Activated CD8-positive, alpha-beta T cell treated with anti-CD3 and anti-CD28 coated beads, Interleukin-2, amount 10 ng/mL, durations not matched to agents 7 days and 5 days (primary cell): ENCODE results near the gene RTF1. TPM values are rescaled to one million over a fixed set of nuclear protein-coding genes. Genes with fewer than 3 reads are reported as not detected.
"Not testable (repeated sequence)": the region's sequence is repeated elsewhere in the genome, so short reads cannot be mapped to it uniquely, and the experiment has no call there.

Source experiments
- ATAC-seq: fragments of 150-1000 bp; cut with Tn5 transposase; one replicate; pipeline ENCODE4 v1.10.0; 2021; ENCODE audit warnings: moderate library complexity
- CTCF ChIA-PET: fragments of 350-600 bp; sonication (Branson Sonifier 250); formaldehyde crosslinking; loops from one replicate; lab custom pipeline; 2021; ENCODE audit warnings: antibody characterized with exemption; lab: Charles Lee
- POLR2A ChIA-PET: fragments of 350-600 bp; sonication (Branson Sonifier 250); formaldehyde crosslinking; loops from one replicate; lab custom pipeline; 2021; ENCODE audit warnings: antibody characterized with exemption; lab: Charles Lee
- DNase-seq: peaks from one replicate; pipeline ENCODE4 v3.0.0-alpha.2; 2020
- H3K27ac Mint-ChIP-seq: one replicate; pipeline ENCODE4 v1.8.0; 2021; ENCODE audit warnings: mild to moderate bottlenecking, mixed read lengths
- H3K27me3 Mint-ChIP-seq: one replicate; pipeline ENCODE4 v1.8.0; 2021; ENCODE audit warnings: low read depth, mixed read lengths
- H3K36me3 Mint-ChIP-seq: one replicate; pipeline ENCODE4 v1.8.0; 2021; ENCODE audit warnings: low read depth, mixed read lengths
- H3K4me1 Mint-ChIP-seq: one replicate; pipeline ENCODE4 v1.8.0; 2021; ENCODE audit warnings: low read depth, mixed read lengths
- H3K4me3 Mint-ChIP-seq: one replicate; pipeline ENCODE4 v1.8.0; 2021; ENCODE audit warnings: mild to moderate bottlenecking, mixed read lengths
- H3K9me3 Mint-ChIP-seq: one replicate; pipeline ENCODE4 v1.8.0; 2022; ENCODE audit warnings: mixed read lengths; ENCODE audit not compliant: insufficient read depth
- total RNA-seq, 2 experiments: library from RNA; stranded (reverse); gene quantifications; one replicate each; pipeline ENCODE4 v1.2.3, GENCODE V29; 2021

RTF1 gene
- 10 to 100 TPM; 31.0 to 40.7 TPM for total RNA-seq

DNA sequence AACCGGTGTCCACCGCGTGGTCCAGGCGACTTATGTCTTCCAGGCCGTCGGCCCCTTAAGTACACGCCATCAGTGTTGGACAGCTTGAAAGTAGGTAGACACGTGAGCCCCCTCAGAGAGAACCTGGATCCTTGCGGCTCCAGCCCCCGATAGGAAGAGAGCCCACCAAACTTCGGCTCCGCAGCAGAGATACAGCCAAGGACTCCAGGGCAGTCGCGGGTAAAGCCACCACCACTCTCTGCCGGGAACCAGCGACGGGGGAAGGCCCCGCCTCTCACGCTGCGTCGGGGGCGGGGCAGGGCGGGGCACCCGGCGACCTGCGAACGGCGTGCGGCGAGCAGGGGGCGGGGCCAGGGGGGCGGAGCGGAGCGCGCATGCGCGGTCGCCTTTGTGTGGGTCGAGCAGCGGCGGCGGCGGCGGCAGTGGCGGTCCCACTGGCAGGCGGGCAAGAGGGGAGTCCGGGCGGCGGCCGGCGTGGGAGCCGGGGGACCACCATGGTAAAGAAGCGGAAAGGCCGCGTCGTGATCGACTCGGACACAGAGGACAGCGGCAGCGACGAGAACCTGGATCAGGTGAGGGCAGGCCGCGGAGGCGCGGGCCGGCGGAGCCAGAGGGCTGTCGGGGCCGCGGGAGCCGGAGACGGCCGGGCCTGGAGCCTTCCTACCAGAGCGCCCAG is at the start of gene RTF1:
Gene RTF1, plus strand, starts transcription at position 354 of the 676 bp plus-strand sequence. Its CDS starts 21 bp downstream, at position 375.
- ChIA-PET CTCF (no interaction called here), POLR2A (interaction anchor here (0.5 to 1.5 kb wide), 8 partner anchors 9 to 84 kb away, joined by 3 to 6 read pairs (median 3); partner anchors contain the start of genes NUSAP1 and OIP5)
- DNase-seq (peak; percentile 96), ATAC-seq (peak; percentile 96)
- H3K4me3 Mint-ChIP-seq, result peak within 1 kb of the TSS; percentile 94
- no peaks in the 10 kb centered on the region for H3K27me3 Mint-ChIP-seq
- no peaks in the 10 kb centered on the region for H3K9me3 Mint-ChIP-seq
- H3K27ac Mint-ChIP-seq, result peak within 1 kb of the TSS; percentile 93
- H3K4me1 Mint-ChIP-seq, result peaks cover 33% of the 10 kb centered on the region
- H3K36me3 Mint-ChIP-seq, result peaks cover 14% of the 10 kb centered on the region

DNA sequence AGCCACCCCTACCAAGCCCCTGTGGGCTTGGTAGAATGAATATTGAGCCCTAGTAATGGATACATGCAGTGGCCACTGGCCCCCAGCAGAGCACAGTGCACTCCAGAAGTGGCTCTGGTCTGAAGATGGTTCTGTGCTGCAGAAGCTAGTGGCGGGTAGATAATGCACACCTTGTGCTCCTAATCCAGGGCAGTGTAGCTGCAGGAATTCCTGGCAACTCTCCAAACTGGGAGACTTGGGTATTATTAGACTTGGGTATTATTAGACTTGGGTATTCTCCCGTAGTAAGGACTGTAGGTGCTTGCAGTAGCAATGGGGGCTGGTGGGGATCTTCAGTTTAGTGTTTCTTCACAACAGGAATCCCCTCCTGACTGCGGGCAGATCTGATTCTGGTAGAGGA is 49.5 kb upstream of the RTF1 start:
- H3K4me1 Mint-ChIP-seq, result no peaks in the 10 kb centered on the region
- ChIA-PET CTCF (no interaction called here), POLR2A (interaction anchor here (0.6 kb wide), 1 partner anchor 447 kb away, joined by 3 read pairs; no protein-coding TSS in a partner anchor)
- H3K27ac Mint-ChIP-seq, result no peak overlapping the region
- H3K36me3 Mint-ChIP-seq, result peaks cover 69% of the 10 kb centered on the region
- no peaks in the 10 kb centered on the region for H3K27me3 Mint-ChIP-seq
- ATAC-seq, result peak; percentile 30
- no peak overlapping the region for H3K4me3 Mint-ChIP-seq
- DNase-seq, result no peak
- no peaks in the 10 kb centered on the region for H3K9me3 Mint-ChIP-seq

DNA sequence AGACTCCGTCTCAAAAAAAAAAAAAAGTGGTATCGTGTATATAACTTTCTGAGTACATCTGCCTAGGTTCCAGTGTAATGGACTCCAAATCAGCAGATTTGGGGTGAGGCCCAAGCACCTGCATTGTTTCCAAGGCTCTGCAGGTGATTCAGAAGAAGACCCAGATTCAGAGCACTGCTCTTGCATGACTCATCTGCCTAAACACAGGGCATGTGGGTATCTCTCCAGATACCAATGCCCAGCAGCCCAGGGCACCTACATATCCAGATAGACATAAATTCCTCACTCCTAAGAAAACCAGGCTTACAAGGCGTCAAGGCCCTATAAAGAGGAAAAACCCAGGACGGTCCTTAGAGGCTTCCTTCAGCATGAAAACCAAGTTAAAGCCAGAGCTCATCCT is 38.9 kb upstream of the RTF1 start:
- H3K27ac Mint-ChIP-seq, result peak overlapping the region; percentile 61
- H3K4me1 Mint-ChIP-seq, result no peaks in the 10 kb centered on the region
- ChIA-PET CTCF (no interaction called here), POLR2A (no interaction called here)
- no peak for DNase-seq
- H3K9me3 Mint-ChIP-seq, result no peaks in the 10 kb centered on the region
- ATAC-seq, result no peak
- H3K36me3 Mint-ChIP-seq, result peaks cover 54% of the 10 kb centered on the region
- no peak overlapping the region for H3K4me3 Mint-ChIP-seq
- no peaks in the 10 kb centered on the region for H3K27me3 Mint-ChIP-seq

DNA sequence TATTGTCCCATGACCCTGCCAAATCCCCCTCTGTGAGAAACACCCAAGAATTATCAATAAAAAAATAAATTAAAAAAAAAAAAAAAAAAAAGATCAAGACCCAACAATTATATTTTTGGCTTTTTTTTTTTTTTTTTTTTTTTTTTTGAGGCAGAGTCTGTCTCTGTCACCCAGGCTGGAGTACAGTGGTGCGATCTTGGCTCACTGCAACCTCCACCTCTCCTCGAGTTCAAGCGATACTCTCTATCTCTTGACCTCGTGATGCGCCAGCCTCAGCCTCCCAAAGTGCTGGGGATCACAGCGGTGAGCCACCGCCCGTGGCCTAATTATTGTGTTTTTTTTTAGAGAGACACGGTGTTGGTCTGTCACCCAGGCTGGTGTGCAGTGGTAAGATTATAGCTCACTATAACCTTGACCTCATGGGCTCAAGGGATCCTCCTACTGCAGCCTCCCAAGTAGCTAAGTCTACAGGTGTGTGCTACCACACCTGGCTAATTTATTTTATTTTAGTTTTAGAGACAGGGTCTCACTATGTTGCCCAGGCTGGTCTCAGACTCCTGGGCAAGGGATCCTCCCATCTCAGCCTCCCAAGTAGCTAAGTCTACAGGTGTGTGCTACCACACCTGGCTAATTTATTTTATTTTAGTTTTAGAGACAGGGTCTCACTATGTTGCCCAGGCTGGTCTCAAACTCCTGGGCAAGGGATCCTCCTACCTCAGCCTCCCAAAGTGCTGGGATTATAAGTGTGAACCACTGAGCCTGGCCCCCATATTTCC is 32.7 kb upstream of the RTF1 start:
- H3K4me1 Mint-ChIP-seq, H3K4me3 Mint-ChIP-seq, ATAC-seq, POLR2A ChIA-PET, H3K27ac Mint-ChIP-seq, CTCF ChIA-PET, H3K9me3 Mint-ChIP-seq, H3K27me3 Mint-ChIP-seq, DNase-seq: not testable (repeated sequence)
- H3K36me3 Mint-ChIP-seq, result peaks cover 31% of the 10 kb centered on the region

DNA sequence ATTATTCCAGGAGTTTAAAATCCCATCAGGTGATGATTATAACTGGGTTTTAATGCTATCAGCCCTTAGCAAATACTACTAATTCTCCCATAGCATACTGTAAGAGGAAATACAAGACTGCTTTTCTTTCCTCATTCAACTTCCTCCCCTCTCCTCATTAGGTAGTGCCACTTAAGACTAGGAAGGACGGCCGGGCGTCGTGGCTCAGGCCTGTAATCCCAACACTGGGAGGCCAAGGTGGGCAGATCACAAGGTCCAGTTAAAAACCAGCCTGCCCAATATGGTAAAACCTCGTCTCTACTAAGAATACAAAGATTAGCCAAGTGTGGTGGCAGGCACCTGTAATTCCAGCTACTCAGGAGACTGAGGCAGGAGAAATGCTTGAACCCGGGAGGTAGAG is 29.2 kb upstream of the RTF1 start:
- H3K27ac Mint-ChIP-seq, result no peak overlapping the region
- ChIA-PET CTCF (no interaction called here), POLR2A (interaction anchor here (0.6 kb wide), 1 partner anchor 723 kb away, joined by 3 read pairs; no protein-coding TSS in a partner anchor)
- DNase-seq, result no peak
- H3K9me3 Mint-ChIP-seq, result no peaks in the 10 kb centered on the region
- peaks cover under 1% of the 10 kb centered on the region for H3K4me1 Mint-ChIP-seq
- no peaks in the 10 kb centered on the region for H3K27me3 Mint-ChIP-seq
- no peak overlapping the region for H3K4me3 Mint-ChIP-seq
- H3K36me3 Mint-ChIP-seq, result peaks cover 17% of the 10 kb centered on the region
- ATAC-seq, result no peak

DNA sequence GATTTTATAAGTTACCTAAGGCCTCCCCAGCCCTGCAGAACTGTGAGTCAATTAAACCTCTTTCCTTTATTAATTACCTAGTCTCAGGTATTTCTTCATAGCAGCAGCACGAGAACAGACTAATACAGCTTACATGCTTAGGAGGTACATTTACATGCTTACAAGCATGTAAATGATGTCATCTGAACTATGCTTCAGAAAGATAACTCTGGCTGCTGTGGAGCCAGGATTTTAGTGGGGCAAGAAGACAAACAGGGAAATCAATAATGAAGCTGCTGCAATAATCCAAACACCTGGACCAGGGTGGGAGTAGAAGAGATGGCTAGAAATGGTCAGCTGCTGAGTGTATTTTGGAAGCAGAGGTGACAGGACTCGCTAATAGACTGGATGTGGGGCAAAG is 24.2 kb upstream of the RTF1 start:
- Mint-ChIP-seq H3K27ac (no peak overlapping the region), H3K4me3 (no peak overlapping the region), H3K4me1 (peaks cover 15% of the 10 kb centered on the region), H3K9me3 (no peaks in the 10 kb centered on the region), H3K27me3 (no peaks in the 10 kb centered on the region), H3K36me3 (peaks cover 35% of the 10 kb centered on the region)
- CTCF ChIA-PET, result interaction anchor here (0.9 kb wide), 1 partner anchor 20 kb away, joined by 4 read pairs; no protein-coding TSS in a partner anchor
- DNase-seq (no peak), ATAC-seq (no peak)
- POLR2A ChIA-PET, result no interaction called here

DNA sequence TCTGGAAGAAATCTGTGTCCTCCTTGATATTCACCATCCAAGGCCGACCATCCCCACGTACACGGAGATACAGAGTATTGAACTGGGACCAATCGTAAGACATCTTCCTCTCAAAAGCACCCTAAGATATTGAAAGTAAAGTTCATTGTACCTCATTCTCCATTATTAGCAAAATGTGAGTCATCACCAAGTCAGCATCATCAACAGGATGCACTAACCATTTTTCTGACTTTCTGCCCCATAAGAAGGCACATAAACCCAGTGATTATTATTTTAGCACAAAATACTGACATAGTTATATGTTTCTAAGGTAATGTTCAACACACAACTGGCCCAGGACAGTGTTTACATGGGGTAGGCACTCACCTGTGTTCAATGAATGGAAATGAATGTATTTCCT is 22.0 kb upstream of the RTF1 start:
- DNase-seq (no peak), ATAC-seq (no peak)
- POLR2A ChIA-PET, result no interaction called here
- CTCF ChIA-PET, result no interaction called here
- Mint-ChIP-seq H3K36me3 (peaks cover 30% of the 10 kb centered on the region), H3K4me1 (peaks cover 15% of the 10 kb centered on the region), H3K27me3 (no peaks in the 10 kb centered on the region), H3K9me3 (no peaks in the 10 kb centered on the region), H3K27ac (no peak overlapping the region), H3K4me3 (no peak overlapping the region)

DNA sequence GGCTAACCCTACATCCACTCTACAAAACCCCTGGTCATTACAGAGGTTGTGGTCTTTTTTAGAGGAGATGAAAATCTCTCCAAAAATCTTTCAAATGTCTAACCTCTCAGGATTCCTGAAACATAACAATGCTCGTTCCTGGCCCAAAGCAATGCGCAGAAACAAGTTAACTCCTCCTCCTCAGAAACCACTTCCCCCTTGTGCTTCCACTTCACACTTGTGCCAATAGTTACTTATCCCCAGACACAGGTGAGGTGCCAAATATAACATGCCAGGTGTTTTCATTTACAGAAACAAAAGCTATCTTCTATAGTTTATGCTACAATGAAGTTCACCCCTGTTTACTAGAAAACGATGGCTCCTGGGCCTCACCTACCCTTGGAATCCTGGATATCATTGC is 20.8 kb upstream of the RTF1 start:
- no peak overlapping the region for H3K4me3 Mint-ChIP-seq
- H3K9me3 Mint-ChIP-seq, result no peaks in the 10 kb centered on the region
- H3K4me1 Mint-ChIP-seq, result peaks cover 15% of the 10 kb centered on the region
- ChIA-PET POLR2A (no interaction called here), CTCF (interaction anchor here (0.6 kb wide), 1 partner anchor 659 kb away, joined by 3 read pairs; no protein-coding TSS in a partner anchor)
- no peak for DNase-seq
- H3K27ac Mint-ChIP-seq, result no peak overlapping the region
- H3K36me3 Mint-ChIP-seq, result peaks cover 32% of the 10 kb centered on the region
- no peaks in the 10 kb centered on the region for H3K27me3 Mint-ChIP-seq
- no peak for ATAC-seq

DNA sequence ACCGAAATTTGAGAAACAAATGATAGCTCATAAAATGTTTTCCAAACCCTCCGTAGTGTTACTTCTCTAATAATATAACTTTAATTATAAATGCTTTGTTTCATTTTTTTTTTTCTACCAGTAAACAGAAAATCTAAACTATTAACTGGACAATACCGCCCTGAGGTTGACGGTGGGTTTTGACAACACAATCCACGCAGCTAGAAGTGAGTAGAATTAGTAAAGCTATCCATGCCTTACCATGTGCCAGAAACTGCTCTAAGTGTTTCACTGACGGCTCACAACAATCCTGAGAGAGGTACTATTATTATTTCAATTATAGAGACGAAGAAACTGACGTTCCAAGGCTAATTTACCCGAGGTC is 15.0 kb upstream of the RTF1 start:
- Mint-ChIP-seq H3K36me3 (peaks cover 7% of the 10 kb centered on the region), H3K4me1 (peaks cover 13% of the 10 kb centered on the region), H3K9me3 (no peaks in the 10 kb centered on the region), H3K27me3 (no peaks in the 10 kb centered on the region), H3K4me3 (peak overlapping the region; percentile 91), H3K27ac (peak overlapping the region; percentile 88)
- ChIA-PET POLR2A (interaction anchor here (0.6 to 1.9 kb wide), 9 partner anchors 9 to 1674 kb away, joined by 3 to 7 read pairs (median 4); partner anchors contain the start of genes NUSAP1 and OIP5), CTCF (no interaction called here)
- DNase-seq (peak; percentile 28), ATAC-seq (no peak)

DNA sequence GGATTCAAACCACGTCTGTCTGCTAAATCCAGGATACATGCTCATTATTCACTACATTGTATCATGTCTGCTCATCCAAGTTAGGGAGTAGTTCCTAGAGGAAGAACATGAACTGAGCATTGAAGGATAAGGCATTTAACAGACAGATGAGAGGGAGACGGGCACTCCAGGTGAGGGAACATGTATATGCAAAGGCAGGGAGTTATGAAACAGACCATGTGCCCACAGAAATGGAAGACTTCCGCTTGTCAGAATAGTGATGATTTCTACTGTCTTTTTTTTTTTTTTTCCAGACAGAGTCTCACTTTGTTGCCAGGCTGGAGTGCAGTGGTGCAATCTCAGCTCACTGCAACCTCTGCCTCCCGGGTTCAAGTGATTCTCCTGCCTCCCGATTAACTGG is 9.6 kb upstream of the RTF1 start:
- POLR2A ChIA-PET, result no interaction called here
- Mint-ChIP-seq H3K27me3 (no peaks in the 10 kb centered on the region), H3K4me1 (peaks cover 11% of the 10 kb centered on the region), H3K27ac (no peak overlapping the region), H3K9me3 (no peaks in the 10 kb centered on the region), H3K4me3 (no peak overlapping the region), H3K36me3 (peaks cover 5% of the 10 kb centered on the region)
- CTCF ChIA-PET, result no interaction called here
- ATAC-seq (no peak), DNase-seq (no peak)

DNA sequence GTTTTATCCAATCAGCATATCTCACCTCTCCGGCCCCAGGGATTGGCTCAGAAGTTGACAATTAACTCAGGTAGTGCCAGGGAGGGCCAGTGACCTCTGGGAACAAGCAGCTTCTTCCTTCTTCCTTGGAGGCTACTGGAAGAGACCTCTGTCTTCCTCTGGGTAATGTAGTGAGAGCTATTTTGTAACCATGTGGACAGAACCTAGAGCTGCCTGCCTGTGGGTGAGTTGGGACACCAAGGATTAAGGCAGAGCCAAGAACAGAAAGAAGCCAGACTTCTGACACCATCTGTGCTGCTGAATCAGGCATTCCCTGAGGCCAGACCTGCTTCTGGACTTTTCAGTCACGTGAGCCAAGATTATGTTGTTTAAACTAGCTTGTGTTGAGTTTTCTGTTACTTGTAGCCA is 8.7 kb upstream of the RTF1 start:
- ChIA-PET CTCF (no interaction called here), POLR2A (interaction anchor here (0.8 kb wide), 1 partner anchor 8 kb away, joined by 3 read pairs; no protein-coding TSS in a partner anchor)
- DNase-seq (no peak), ATAC-seq (no peak)
- no peak overlapping the region for H3K27ac Mint-ChIP-seq
- H3K27me3 Mint-ChIP-seq, result no peaks in the 10 kb centered on the region
- peaks cover 11% of the 10 kb centered on the region for H3K4me1 Mint-ChIP-seq
- no peaks in the 10 kb centered on the region for H3K9me3 Mint-ChIP-seq
- peaks cover 3% of the 10 kb centered on the region for H3K36me3 Mint-ChIP-seq
- H3K4me3 Mint-ChIP-seq, result no peak overlapping the region

DNA sequence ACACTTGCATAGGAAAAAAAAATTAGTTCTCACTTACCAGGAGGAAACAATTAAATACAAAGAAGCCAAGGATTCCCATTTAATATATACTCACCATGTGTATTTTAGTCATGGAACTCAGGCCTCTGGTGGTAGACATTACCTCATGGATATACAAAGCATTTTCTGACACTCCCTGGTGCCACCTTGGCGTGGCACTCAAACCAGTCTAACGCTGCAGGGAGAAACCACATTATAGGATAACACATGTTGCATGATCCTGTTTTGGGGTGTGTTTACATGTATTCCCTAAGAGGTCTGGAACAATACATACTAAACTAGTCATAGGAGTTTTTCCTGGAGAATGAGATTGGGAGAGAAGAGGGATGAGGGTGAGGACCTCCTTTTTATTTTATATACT is 5.9 kb upstream of the RTF1 start:
- DNase-seq (no peak), ATAC-seq (no peak)
- peaks cover 7% of the 10 kb centered on the region for H3K4me1 Mint-ChIP-seq
- no peaks in the 10 kb centered on the region for H3K27me3 Mint-ChIP-seq
- no peak overlapping the region for H3K27ac Mint-ChIP-seq
- H3K4me3 Mint-ChIP-seq, result no peak overlapping the region
- peaks cover 3% of the 10 kb centered on the region for H3K36me3 Mint-ChIP-seq
- ChIA-PET CTCF (no interaction called here), POLR2A (interaction anchor here (1.2 kb wide), 1 partner anchor 9 kb away, joined by 3 read pairs; no protein-coding TSS in a partner anchor)
- H3K9me3 Mint-ChIP-seq, result no peaks in the 10 kb centered on the region
